Esophagus mucosa (tissue), 1 donor: ENCODE data around the gene MAP3K5. TPM values are rescaled to one million over a fixed set of nuclear protein-coding genes. Genes with fewer than 3 reads are reported as not detected.
A peak's percentile ranks its signal among the peaks of the same experiment; 100 is the strongest.
"Not testable (repeated sequence)": the region's sequence is repeated elsewhere in the genome, so short reads cannot be mapped to it uniquely, and the experiment has no call there.

ENCODE experiments used
- ATAC-seq: fragments of 200-7000 bp; cut with Tn5 transposase; one replicate; pipeline ENCODE4 v1.9.1; 2020
- total RNA-seq: library from RNA; stranded (reverse); gene quantifications from one replicate; pipeline ENCODE4 v1.2.4, GENCODE V29; 2023
- donor health status: DM: yes; HTN: yes; CAD: no.

MAP3K5 gene
- 14.5 TPM for total RNA-seq

DNA sequence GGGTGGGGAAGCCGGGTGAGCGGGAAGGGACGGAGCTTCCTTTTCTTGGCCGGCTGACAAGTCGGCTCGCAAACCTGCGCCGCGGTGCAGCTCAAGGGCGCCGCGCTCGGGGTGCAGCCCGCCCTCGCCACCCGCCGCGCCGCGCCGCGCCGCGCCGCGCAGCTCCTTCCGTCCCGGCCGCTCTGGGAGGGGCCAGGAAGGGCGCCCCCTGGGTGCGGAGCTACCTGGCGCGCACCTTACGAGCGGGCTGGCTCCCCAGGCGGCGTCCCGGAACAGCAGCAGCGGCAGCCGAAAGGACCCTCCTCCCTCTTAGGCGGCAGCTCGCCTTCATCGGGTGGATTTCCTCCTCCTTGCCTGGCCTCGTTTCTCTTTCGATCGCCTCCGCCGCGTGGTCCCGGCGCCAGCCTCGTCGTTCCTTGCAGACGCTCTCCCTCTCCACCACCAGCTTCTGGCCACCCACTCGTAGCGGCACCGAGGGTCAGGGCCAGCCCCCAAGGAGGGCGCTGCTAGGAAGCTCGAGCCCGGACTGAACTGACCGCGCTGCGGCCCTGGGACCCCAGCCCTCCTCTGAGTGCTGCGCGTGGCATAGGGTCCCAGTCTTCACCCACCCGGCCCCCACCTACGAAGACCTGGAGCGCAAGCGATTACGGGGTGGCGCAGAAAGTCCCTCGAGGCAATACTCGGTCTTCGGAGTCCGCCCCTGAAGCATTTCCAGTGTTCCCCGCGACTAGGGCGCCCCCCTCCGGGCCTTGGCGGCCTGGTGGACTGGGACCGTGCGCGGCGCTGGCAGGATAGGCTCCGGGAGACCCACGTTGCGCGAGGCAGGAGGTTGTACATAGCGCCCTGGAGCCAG, at the start of gene MAP3K5:
MAP3K5 (minus strand) TSS at position 68 of the 853 bp plus-strand sequence. CDS start 320 bp downstream, outside the sequence.
- peak; percentile 95 for ATAC-seq

GRCh38 chr6:136840276-136841001, 48.2 kb upstream of the MAP3K5 start:
- no peak for ATAC-seq

DNA sequence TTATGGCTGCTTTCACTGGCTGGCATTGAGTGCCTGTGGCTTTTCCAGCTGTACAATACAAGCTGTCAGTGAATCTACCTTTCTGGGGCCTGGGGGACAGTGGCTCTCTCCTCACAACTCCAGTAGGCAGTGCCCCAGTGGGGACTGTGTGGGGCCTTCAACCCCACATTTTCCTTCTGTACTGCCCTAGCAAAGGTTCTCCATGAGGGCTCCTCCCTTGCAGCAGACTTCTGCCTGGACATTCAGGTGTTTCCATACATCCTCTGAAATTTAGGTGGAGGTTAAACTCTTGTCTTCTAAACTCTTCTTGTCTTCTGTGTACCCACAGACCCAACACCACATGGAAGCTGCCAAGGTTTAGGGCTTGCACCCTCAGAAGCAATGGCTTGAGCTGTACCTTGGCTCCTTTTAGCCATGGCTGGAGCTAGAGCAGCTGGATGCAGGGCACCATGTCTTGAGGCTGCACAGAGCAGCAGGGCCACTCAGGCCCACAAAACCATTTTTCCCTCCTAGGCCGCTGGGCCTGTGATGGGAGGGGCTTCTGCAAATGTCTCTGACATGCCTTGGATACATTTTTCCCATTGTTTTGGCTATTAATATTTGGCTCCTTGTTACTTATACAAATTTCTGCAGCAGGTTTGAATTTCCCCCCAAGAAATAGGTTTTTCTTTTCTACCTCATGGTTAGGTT, 39.7 kb upstream of the MAP3K5 start:
- no peak for ATAC-seq

DNA sequence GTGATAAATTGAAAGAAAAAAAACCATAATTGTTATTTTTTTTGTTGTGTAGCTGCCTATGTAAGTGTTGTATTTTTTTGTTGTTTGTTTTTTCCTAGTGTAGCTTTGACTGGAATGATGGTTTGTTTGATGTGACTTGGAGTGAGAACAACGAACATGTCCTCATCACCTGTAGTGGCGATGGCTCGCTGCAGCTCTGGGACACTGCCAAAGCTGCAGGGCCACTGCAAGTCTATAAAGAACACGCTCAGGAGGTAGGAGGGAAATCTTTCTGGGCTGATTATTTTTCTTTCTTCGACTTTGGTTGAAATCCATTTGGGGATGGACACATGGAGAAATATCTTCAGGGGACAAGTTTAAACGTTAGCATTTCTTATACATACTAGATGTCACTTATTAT, 33.9 kb upstream of the MAP3K5 start:
- no peak for ATAC-seq

DNA sequence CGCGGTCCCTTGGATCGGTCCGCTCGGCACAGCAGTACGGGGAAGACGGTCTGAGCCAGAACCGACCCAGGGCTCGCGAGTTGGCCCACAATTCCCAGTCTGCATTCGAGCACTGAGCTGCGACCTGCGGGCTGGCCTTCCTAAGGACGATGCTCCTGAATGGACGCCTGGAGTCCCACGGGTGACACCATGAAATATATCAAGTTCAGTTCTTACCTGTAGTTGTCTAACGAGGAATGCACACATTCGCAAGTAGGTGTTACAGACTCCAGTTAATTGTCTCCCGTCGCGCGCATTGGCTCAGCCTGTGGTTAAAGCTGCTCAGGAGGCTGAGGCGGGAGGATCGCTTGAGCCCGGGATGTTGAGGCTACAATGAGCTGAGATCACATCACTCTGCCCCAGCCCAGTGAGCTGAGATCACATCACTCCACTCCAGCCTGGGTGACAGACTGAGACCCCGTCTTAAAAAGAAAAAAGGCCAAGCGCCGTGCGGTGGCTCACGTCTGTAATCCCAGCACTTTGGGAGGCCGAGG, 30.9 kb upstream of the MAP3K5 start:
- no peak for ATAC-seq

DNA sequence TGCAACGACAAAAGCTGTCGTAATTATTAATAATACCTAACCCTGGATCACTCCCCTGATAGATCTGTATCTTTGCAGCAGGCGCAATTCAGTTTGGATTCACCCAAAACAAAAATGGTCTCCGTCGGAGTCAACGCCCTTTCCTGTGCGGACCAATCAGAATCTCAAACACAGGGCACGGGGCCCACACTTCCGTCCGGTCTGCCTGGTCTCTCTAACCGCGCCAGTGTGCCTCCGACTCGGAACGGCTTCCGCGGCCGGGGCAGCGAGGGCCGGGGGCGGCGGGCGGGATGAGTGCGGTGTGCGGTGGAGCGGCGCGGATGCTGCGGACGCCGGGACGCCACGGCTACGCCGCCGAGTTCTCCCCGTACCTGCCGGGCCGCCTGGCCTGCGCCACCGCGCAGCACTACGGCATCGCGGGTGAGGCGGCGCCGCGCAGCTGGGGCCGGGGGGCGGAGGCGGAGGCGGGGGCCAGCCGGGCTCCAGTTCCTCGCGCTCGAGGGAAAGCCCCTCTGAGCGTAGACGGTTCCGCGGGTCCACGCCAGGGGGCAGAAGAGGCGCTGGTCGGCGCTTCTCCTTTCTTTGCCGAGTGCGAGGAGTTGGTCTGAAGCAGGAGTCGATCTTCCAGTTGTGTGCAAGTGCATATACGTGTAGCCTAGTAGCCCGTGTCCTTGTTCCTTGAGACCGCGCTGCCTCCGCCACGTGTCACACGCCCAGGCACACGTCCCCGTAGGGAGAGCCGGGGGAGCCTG, 30.3 kb upstream of the MAP3K5 start, which contains the start of gene PEX7:
PEX7 (plus strand) TSS at position 217 of the 752 bp plus-strand sequence; CDS start at position 291, 74 bp downstream.
- peak; percentile 98 for ATAC-seq

DNA sequence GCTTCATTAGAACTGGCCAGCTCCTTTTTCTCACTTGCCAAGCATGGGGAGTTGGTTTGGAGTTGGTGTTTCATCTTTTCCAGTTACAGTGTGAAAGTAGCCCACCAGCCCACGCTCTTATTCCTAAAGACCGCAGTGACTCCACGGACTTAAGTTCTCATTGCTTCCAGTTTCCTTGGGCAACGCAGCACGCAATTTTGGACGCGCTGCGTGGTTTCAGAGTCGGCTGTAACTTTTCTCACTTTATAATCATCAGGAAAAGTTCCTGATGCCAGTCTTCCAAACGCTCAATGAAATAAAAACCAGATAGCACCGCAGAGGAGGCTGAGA, 29.7 kb upstream of the MAP3K5 start:
- no peak for ATAC-seq

DNA sequence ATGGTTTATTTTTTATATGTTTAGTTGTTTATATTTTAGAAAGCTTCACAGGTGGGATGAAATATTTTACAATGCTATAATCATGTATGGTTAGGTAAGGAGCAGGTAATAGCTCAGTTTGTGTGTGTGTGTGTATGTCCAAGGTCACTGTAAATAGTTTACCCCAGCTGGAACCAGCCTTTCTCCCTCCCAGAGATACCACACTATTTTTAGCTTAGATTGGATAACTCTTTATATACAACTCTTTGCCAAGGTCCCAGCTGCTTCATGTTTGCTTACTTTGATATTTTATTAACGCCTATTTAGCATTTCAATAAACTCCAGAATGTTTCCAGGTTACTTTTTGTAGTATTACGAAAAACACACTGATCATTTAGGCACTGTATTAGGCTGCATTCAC, 28.3 kb upstream of the MAP3K5 start:
- no peak for ATAC-seq

DNA sequence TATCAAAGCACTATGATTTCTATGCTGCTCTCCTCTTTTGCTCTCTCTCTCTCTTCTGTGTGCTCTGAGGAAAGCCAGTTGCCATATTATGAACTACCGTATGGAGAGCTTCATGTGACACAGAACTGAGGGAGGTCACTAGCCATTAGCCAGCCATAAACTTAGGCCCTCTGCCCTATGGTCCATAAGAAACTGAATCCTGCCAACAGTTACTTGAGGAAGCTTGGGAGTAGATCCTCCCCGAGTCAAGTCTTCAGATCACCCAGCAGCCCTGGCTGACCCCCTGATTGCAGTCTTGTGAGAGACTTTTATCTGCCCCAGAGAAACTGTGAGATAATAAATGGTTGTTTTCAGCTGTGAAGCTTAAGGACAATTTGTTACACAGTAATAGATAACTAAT, 24.4 kb upstream of the MAP3K5 start:
- ATAC-seq = no peak

DNA sequence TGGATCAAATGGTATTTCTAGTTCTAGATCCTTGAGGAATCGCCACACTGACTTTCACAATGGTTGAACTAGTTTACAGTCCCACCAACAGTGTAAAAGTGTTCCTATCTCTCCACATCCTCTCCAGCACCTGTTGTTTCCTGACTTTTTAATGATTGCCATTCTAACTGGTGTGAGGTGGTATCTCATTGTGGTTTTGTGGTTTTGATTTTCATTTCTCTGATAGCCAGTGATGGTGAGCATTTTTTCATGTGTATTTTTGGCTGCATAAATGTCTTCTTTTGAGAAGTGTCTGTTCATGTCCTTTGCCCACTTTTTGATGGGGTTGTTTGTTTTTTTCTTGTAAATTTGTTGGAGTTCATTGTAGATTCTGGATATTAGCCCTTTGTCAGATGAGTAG, 23.3 kb upstream of the MAP3K5 start:
- ATAC-seq = not testable (repeated sequence)

DNA sequence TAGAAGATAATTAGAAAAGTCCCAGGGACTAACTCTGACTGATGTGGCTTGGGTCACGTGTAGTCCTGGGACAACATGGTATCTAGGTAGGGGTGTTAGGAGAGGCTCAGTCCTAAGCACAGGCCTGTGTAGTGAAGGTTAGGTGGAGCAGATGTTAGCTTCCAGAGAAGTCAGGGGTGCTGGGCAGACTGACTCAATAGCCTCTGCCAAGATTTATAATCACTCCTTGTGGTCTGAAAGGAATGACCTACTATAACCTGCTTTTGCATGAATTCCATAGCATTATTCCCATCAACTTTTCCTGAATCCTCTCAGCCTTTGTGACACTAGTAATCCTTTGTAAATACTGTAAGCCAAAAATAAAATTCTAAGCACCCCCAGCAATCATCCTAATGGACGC, 19.9 kb upstream of the MAP3K5 start:
- ATAC-seq = no peak

- ATAC-seq = no peak
Measured at GRCh38 chr6:136811272-136811671, 19.0 kb upstream of the MAP3K5 start.

DNA sequence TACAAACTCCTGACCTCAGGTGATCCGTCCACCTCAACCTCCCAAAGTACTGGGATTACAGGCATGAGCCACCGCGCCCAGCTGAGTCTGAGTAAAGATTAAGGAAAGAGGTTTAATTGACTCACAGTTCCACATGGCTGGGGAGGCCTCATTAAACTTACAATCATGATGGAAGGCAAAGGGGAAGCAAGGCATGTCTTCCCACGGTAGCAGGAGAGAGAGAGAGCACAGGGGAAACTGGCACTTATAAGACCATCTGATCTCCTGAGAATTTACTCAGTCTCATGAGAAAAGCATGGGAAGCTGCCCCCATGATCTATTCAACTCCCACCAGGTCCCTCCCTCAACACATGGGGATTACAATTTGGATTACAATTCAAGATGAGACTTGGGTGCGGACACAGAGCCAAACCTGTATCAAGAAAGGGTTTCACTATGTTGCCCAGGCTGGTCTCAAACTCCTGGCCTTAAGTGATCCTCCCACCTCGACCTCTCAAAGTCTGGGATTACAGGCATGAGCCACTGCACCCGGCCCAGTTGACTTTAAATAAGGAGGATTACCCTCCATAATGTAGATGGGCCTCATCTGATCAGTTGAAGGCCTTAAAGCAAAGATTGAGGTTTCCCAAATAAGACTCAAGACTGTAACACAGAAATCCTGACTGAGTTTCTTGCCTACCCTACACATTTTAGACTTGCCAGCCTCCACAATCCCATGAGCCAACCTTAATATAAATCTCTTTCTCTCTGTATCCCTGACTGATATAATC, 17.0 kb upstream of the MAP3K5 start:
- ATAC-seq = no peak

- ATAC-seq = no peak
Measured at GRCh38 chr6:136803608-136804007, 11.3 kb upstream of the MAP3K5 start.

DNA sequence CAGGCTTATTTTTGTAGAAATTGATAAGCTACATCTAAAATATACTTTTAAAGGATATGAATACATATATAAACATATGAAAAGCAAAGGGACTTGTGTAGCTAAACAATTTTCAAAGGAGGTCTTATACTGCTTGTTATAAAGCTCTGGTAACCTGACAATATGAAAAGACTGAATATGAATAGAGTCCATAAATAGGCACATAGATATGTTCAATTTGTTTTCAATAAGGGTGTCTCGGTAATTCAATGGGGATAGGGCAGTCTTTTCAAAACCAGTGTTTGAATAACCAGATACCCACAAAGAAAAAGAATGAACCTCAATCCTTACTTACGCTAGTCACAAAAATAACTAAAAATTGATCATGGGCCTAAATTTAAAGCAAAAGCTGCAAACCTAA, 9.3 kb upstream of the MAP3K5 start:
- no peak for ATAC-seq

DNA sequence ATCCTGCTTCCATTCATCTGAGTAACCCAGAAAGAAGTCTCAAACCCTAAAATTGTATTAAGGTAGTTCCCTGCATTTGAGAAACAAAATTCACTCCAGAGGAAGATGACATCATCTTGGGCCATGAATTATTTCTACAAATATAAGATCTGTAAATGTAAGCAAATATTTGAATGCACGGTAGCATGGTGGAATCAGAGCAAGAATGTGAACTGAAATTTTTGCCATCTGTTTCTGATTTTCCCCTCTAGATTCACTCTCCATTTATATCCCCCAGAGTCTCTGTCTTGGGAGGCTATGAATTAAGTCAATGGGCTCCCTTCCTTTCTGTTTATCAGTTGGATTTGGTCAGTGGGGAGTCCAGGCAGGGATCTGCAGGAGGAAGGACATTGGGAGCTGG, 5.8 kb upstream of the MAP3K5 start:
- no peak for ATAC-seq

DNA sequence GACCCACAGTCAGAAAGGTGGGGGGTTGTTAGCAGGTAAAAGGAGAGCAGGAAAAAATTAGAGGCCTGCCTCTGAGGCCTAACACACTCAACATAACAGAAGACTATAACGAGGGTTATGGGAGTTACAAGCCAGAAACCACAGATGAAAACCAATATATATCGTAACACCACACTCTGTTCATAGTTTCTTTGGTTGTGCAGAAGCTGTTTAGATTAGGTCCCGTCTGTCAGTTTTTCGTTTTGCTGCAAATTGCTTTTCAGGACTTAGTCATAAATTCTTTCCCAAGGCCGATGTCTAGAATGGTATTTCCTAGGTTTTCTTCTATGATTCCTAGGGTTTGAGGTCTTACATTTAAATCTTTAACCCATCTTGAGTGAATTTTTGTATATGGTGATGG, 3.7 kb upstream of the MAP3K5 start:
- no peak for ATAC-seq

DNA sequence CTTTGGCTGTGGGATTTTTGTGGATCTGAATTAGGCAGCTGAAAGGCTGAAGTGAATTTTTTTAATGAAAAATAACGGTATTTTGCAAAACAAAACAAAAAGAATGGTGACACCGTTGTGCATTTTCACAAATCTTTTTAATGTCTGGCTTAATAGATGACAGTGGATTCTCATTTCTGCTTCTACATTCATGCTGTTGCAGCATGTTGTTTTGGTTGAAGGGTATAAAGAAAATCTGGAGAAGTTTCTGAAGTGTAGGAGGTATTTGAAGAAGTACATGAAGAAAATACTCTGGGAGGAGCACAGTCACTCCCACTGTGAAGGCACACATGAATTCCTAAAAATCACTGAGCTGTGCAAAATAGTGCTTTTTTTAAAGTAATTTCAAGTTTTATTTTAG, 3.1 kb upstream of the MAP3K5 start:
- ATAC-seq = no peak

DNA sequence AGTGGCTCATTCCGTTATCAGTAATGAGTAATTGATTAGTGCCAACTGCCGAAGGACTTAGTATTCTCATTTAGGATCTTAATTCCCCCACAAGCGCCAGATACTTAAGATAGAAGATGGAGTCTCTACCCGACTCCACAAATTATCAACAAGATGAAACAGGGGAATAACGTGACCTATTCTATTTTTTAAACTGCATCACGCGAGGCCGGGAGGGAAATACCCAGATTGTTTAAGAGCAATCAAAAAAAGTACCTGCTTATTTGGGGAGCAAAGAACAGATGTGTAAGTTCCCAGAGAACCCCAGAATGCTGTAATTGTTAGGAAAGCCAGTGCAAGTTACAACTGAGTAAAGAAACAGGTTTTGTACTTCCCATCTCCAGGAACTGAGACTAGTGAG, 1.1 kb upstream of the MAP3K5 start:
- ATAC-seq = no peak

- ATAC-seq = no peak
Measured at GRCh38 chr6:136792095-136792409, 225 bp downstream of the MAP3K5 start.

- ATAC-seq = peak; percentile 31
Measured at GRCh38 chr6:136791296-136792094, 782 bp downstream of the MAP3K5 start.
